Pulmonary artery endothelial cell (primary cell): ENCODE results near the gene GNB5. TPM values are rescaled to one million over a fixed set of nuclear protein-coding genes. Genes with fewer than 3 reads are reported as not detected.

Experiments
- DNase-seq: peaks from one replicate; pipeline ENCODE4 v3.0.0-alpha.2; 2011; ENCODE audit warnings: low read depth, low spot score
- total RNA-seq: library from RNA; depleted of rRNA; stranded (reverse); fragments of >200 nt; gene quantifications from 2 replicates; pipeline ENCODE4 v1.2.3, GENCODE V29; 2014

The GNB5 gene
- total RNA-seq, 1 donor from 2014 or later, result 29.7 TPM

- DNase-seq, result no peak
Observed at GRCh38 chr15:52067545-52067926, 123.7 kb downstream of the GNB5 start.

GRCh38 chr15:52066842-52067544, 124.2 kb downstream of the GNB5 start:
- DNase-seq, result no peak

Other genes starting within 250 kb of the GNB5 start
- gene LEO1, start 219.6 kb downstream of the GNB5 start, total RNA-seq, result 23.1 and 36.6 TPM in 2 replicates
- 38.1 and 45.2 TPM in 2 replicates for gene MAPK6, start 172.2 kb downstream of the GNB5 start, total RNA-seq
- 0.11 and 0.13 TPM in 2 replicates for gene BCL2L10, start 78.6 kb downstream of the GNB5 start, total RNA-seq
- gene MYO5C, start 104.4 kb upstream of the GNB5 start, total RNA-seq, result 6.9 and 10.4 TPM in 2 replicates